ENCODE measurements around the gene HGS. TPM values are rescaled to one million over a fixed set of nuclear protein-coding genes. Genes with fewer than 3 reads are reported as not detected.

The HGS gene
- total and polyA plus RNA-seq, 8 donors, result 39.3 to 174 (median 45.2) TPM

GRCh38 chr17:81638683-81639082 is 45.1 kb upstream of the HGS start:
- intact Hi-C loops (cut with DNase I), result no loop called here
- 62 to 70% methylated on average over 4 of the region's 4 CpGs for WGBS, 2 donors
- ATAC-seq (no peak), FAIRE-seq (no peak), DNase-seq (no peak)
- no peaks in the 10 kb centered on the region for H3K36me3 ChIP-seq
- H3K4me3 ChIP-seq, result no peak overlapping the region
- peaks cover 0 to 23% (median 7%) of the 10 kb centered on the region in 3 donors for H3K4me1 ChIP-seq
- no peaks in the 10 kb centered on the region for H3K27me3 ChIP-seq
- no peaks in the 10 kb centered on the region for H3K9me3 ChIP-seq
- no peak overlapping the region for H3K27ac ChIP-seq
- TF ChIP-seq CTCF (IDR thresholded peaks at IDR 0.05), result no peak

- ATAC-seq (no peak), DNase-seq (peak in 1 of 6 donors; percentile 11), FAIRE-seq (no peak)
- Histone ChIP-seq H3K27me3 (no peaks in the 10 kb centered on the region), H3K4me3 (no peak overlapping the region), H3K27ac (no peak overlapping the region), H3K36me3 (no peaks in the 10 kb centered on the region), H3K9me3 (no peaks in the 10 kb centered on the region), H3K4me1 (peaks cover 0 to 15% (median 7%) of the 10 kb centered on the region in 3 donors)
- WGBS, 2 donors, result 85 to 86% methylated on average over 9 of the region's 9 CpGs
- no peak for TF ChIP-seq CTCF (IDR thresholded peaks at IDR 0.05)
- intact Hi-C loops (cut with DNase I), result no loop called here
Measured at GRCh38 chr17:81640011-81640410, 43.8 kb upstream of the HGS start.

- Histone ChIP-seq H3K9me3 (no peaks in the 10 kb centered on the region), H3K27me3 (no peaks in the 10 kb centered on the region), H3K4me3 (no peak overlapping the region), H3K36me3 (no peaks in the 10 kb centered on the region), H3K4me1 (peaks cover 0 to 5% (median 0%) of the 10 kb centered on the region in 3 donors), H3K27ac (no peak overlapping the region)
- no peak for TF ChIP-seq CTCF (IDR thresholded peaks at IDR 0.05)
- intact Hi-C loops (cut with DNase I), result no loop called here
- DNase-seq (peak in 1 of 6 donors; percentile 36), FAIRE-seq (no peak), ATAC-seq (no peak)
- WGBS, 2 donors, result 89 to 93% methylated on average over 16 to 17 of the region's 17 CpGs
Measured at GRCh38 chr17:81641825-81642489, 41.9 kb upstream of the HGS start.

- no peak for TF ChIP-seq CTCF (IDR thresholded peaks at IDR 0.05)
- peaks cover 0 to 12% (median 3%) of the 10 kb centered on the region in 4 donors for H3K27me3 ChIP-seq
Measured at GRCh38 chr17:81644496-81644895, 39.3 kb upstream of the HGS start.

More at GRCh38 chr17:81644496-81644895, 39.3 kb upstream of the HGS start:
- intact Hi-C loops (cut with DNase I), result no loop called here
- Histone ChIP-seq H3K27ac (no peak overlapping the region), H3K4me3 (no peak overlapping the region), H3K36me3 (no peaks in the 10 kb centered on the region), H3K4me1 (no peaks in the 10 kb centered on the region), H3K9me3 (no peaks in the 10 kb centered on the region)
- no peak for FAIRE-seq
- 85 to 92% methylated on average over 14 to 15 of the region's 15 CpGs for WGBS, 2 donors
- no peak for ATAC-seq
- no peak for DNase-seq
